MCF 10A (cell line): ENCODE results near the gene ARHGAP19. TPM values are rescaled to one million over a fixed set of nuclear protein-coding genes. Genes with fewer than 3 reads are reported as not detected.
A peak's percentile ranks its signal among the peaks of the same experiment; 100 is the strongest.
"Not testable (repeated sequence)": the region's sequence is repeated elsewhere in the genome, so short reads cannot be mapped to it uniquely, and the experiment has no call there.

Source experiments
- BruUV-seq: library from RNA; stranded (reverse); fragments of 400-500 nt; replicated peaks from 2 replicates; lab custom pipeline; 2021; lab: Mats Ljungman, UMichigan
- CTCF ChIA-PET: fragments of 300-600 bp; sonication (Branson Sonifier 250); formaldehyde crosslinking; extraction: SDS; loops from one replicate; lab custom pipeline; 2021; ENCODE audit warnings: antibody characterized with exemption, inconsistent platforms; lab: Yijun Ruan, JAX
- POLR2A ChIA-PET: fragments of 300-600, 350-650 bp; sonication (Branson Sonifier 250); formaldehyde crosslinking; extraction: SDS; loops from one replicate; lab custom pipeline; 2020; ENCODE audit warnings: antibody characterized with exemption, inconsistent platforms; lab: Yijun Ruan, JAX
- DNase-seq: peaks from one replicate; pipeline ENCODE4 v3.0.0-alpha.2; 2018; ENCODE audit not compliant: unreplicated experiment
- H3K27ac Mint-ChIP-seq: one replicate; pipeline ENCODE4 v1.8.0; 2022; ENCODE audit warnings: mild to moderate bottlenecking, low read depth, mixed read lengths; ENCODE audit not compliant: unreplicated experiment
- H3K27me3 Mint-ChIP-seq: one replicate; pipeline ENCODE4 v1.8.0; 2022; ENCODE audit warnings: mixed read lengths; ENCODE audit not compliant: insufficient read depth, unreplicated experiment
- H3K36me3 Mint-ChIP-seq: one replicate; pipeline ENCODE4 v1.8.0; 2022; ENCODE audit warnings: mild to moderate bottlenecking, moderate library complexity, mixed read lengths; ENCODE audit not compliant: insufficient read depth, unreplicated experiment
- H3K4me1 Mint-ChIP-seq: one replicate; pipeline ENCODE4 v1.8.0; 2022; ENCODE audit warnings: mixed read lengths; ENCODE audit not compliant: insufficient read depth, unreplicated experiment
- H3K4me3 Mint-ChIP-seq: one replicate; pipeline ENCODE4 v1.8.0; 2022; ENCODE audit warnings: mild to moderate bottlenecking, moderate library complexity, mixed read lengths; ENCODE audit not compliant: unreplicated experiment
- H3K9me3 Mint-ChIP-seq: one replicate; pipeline ENCODE4 v1.8.0; 2022; ENCODE audit warnings: mixed read lengths; ENCODE audit not compliant: unreplicated experiment
- intact Hi-C: fragments of 100-400 bp; cut with micrococcal nuclease; formaldehyde crosslinking; loops from 2 replicates; pipeline ENCODE4 v1.14.1; 2022
- total RNA-seq: library from RNA; stranded (reverse); gene quantifications from 2 replicates; pipeline ENCODE4 v1.2.3, GENCODE V29; 2022
- TF ChIP-seq, protein P1 (sequence below): fragments of 200-600 bp; IDR thresholded peaks from one replicate; pipeline ENCODE4 v1.8.0; 2022; ENCODE audit warnings: antibody characterized with exemption, mild to moderate bottlenecking; ENCODE audit not compliant: unreplicated experiment

The ARHGAP19 gene
- total RNA-seq, 1 experiment from 2014 or later: 11.7 TPM

DNA sequence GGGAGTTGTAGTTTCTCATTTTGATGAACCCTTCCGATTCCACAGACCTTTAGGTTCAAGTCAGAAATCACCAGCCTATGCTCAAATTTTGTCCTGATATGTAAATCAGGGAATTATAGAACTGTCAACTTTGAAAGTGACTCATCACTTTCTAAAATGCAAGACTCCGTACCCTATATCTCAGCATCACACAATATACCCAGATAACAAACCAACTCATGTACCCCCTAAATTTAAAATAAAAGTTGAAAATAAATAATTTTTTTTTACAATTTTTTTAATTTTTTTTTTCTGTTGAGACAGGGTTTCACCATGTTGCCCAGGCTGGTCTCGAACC is 393 bp upstream of the ARHGAP19 start:
- no peaks in the 10 kb centered on the region for H3K36me3 Mint-ChIP-seq
- peak overlapping the region; percentile 87 for H3K4me3 Mint-ChIP-seq
- POLR2A ChIA-PET: interaction anchor here (0.6 to 4.9 kb wide), 11 partner anchors 10 to 843 kb away, joined by 3 to 44 read pairs (median 6); partner anchors contain the start of genes FRAT1, FRAT2 and RRP12
- DNase-seq: no peak
- H3K27ac Mint-ChIP-seq: peak overlapping the region; percentile 88
- H3K9me3 Mint-ChIP-seq: no peaks in the 10 kb centered on the region
- peaks cover 4% of the 10 kb centered on the region for H3K4me1 Mint-ChIP-seq
- intact Hi-C loops: loop anchor here (1.0 kb wide), 2 partner anchors 26 to 40 kb away; partner anchors contain the start of gene FRAT1
- TF ChIP-seq, protein P1, sequence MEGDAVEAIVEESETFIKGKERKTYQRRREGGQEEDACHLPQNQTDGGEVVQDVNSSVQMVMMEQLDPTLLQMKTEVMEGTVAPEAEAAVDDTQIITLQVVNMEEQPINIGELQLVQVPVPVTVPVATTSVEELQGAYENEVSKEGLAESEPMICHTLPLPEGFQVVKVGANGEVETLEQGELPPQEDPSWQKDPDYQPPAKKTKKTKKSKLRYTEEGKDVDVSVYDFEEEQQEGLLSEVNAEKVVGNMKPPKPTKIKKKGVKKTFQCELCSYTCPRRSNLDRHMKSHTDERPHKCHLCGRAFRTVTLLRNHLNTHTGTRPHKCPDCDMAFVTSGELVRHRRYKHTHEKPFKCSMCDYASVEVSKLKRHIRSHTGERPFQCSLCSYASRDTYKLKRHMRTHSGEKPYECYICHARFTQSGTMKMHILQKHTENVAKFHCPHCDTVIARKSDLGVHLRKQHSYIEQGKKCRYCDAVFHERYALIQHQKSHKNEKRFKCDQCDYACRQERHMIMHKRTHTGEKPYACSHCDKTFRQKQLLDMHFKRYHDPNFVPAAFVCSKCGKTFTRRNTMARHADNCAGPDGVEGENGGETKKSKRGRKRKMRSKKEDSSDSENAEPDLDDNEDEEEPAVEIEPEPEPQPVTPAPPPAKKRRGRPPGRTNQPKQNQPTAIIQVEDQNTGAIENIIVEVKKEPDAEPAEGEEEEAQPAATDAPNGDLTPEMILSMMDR: no peak
- CTCF ChIA-PET: interaction anchor here (0.6 to 2.5 kb wide), 4 partner anchors 15 to 261 kb away, joined by 3 to 22 read pairs (median 4); no protein-coding TSS in a partner anchor
- no peaks in the 10 kb centered on the region for H3K27me3 Mint-ChIP-seq
- no TSS peak for BruUV-seq

DNA sequence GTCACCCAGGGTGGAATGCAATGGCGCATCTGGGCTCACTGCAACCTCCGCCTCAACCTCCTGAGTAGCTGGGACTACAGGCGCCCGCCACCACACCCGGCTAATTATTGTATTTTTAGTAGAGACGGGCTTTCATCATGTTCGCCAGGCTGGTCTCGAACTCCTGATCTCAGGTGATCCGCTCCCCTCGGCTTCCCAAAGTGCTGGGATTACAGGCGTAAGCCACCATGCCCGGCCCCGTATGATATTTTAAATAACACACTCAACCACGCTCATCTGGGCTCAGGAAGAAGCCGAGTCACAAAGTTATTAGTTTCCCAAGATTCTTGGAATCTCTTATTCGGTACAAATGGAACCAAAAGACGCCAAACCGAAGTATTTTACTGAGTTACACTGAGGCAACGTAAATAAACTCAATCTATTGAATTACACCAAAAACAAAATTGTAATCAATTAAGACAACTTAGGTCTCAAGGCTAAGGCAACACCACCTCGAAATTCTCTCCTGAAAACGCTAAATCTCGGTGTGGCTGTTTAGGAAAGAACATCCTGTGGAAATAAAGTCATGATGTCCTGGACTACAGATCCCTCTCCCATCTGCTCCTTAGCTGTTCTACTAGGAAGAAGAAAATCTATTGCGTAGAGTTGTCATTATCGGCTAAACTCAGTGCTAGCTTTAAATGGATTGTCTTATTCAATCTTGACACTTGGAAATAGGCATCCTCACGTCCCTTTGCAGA is 910 bp downstream of the ARHGAP19 start:
- Mint-ChIP-seq H3K9me3 (no peaks in the 10 kb centered on the region), H3K36me3 (no peaks in the 10 kb centered on the region), H3K27ac (peak overlapping the region; percentile 88), H3K4me3 (peak overlapping the region; percentile 87), H3K4me1 (peaks cover 4% of the 10 kb centered on the region), H3K27me3 (no peaks in the 10 kb centered on the region)
- DNase-seq: no peak
- ChIA-PET POLR2A (interaction anchor here (0.6 to 4.9 kb wide), 15 partner anchors 9 to 423 kb away, joined by 3 to 44 read pairs (median 4); partner anchors contain the start of genes FRAT1, FRAT2, PI4K2A and RRP12), CTCF (interaction anchor here (0.6 to 2.5 kb wide), 8 partner anchors 10 to 175 kb away, joined by 3 to 22 read pairs (median 4); partner anchors contain the start of gene FRAT2)
- no TSS peak for BruUV-seq
- intact Hi-C loops: loop anchor here (1.0 kb wide), 2 partner anchors 28 to 42 kb away; partner anchors contain the start of gene FRAT1
- TF ChIP-seq, protein P1: no peak

DNA sequence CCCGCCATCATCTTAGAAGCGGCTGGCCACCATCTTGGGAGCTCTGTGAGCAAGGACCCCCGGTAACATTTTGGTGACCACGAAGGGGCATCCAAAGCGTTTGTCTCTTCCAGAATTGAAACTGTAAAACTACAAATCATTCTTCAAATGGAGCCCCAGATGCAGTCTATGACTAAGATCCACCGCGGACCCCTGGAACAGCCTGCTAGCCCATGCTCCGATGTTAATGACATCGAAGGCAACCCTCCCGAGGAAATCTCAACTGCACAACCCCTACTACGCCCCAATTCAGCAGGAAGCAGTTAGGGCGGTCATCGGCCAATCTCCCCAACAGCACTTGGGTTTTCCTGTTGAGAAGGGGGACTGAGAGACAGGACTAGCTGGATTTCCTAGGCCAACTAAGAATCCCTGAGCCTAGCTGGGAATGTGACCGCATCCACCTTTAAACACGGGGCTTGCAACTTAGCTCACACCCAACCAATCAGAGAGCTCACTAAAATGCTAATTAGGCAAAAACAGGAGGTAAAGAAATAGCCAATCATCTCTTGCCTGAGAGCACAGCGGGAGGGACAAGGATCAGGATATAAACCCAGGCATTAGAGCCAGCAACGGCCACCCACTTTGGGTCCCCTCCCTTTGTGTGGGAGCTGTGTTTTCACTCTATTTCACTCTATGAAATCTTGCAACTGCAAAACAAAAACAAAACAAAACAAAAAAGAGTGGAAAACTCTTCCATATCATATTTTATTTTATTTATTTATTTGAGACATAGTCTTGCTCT is 1.7 kb downstream of the ARHGAP19 start:
- DNase-seq, intact Hi-C loops, H3K9me3 Mint-ChIP-seq, H3K27me3 Mint-ChIP-seq, H3K36me3 Mint-ChIP-seq, BruUV-seq, H3K4me1 Mint-ChIP-seq, H3K4me3 Mint-ChIP-seq: not testable (repeated sequence)
- CTCF ChIA-PET: interaction anchor here (0.6 to 2.5 kb wide), 7 partner anchors 9 to 174 kb away, joined by 3 to 22 read pairs (median 5); partner anchors contain the start of gene FRAT2
- peak overlapping the region; percentile 88 for H3K27ac Mint-ChIP-seq
- POLR2A ChIA-PET: interaction anchor here (0.7 to 4.9 kb wide), 5 partner anchors 12 to 424 kb away, joined by 3 to 44 read pairs (median 4); partner anchors contain the start of gene PI4K2A

DNA sequence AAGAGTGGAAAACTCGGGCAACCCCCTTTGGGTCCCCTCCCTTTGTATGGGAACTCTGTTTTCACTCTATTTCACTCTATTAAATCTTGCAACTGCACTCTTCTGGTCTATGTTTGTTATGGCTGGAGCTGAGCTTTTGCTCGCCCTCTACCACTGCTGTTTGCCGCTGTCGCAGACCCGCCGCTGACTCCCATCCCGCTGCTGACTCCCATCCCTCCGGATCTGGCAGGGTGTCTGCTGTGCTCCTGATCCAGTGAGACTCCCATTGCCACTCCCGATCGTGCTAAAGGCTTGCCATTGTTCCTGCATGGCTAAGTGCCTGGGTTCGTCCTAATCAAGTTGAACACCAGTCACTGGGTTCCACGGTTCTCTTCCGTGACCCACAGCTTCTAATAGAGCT is 2.4 kb downstream of the ARHGAP19 start:
- H3K4me1 Mint-ChIP-seq, H3K4me3 Mint-ChIP-seq, DNase-seq, H3K9me3 Mint-ChIP-seq, intact Hi-C loops, H3K27me3 Mint-ChIP-seq, BruUV-seq: not testable (repeated sequence)
- H3K27ac Mint-ChIP-seq: peak overlapping the region; percentile 46
- peaks cover 12% of the 10 kb centered on the region for H3K36me3 Mint-ChIP-seq
- CTCF ChIA-PET: interaction anchor here (0.7 to 2.2 kb wide), 5 partner anchors 9 to 58 kb away, joined by 3 to 7 read pairs (median 3); no protein-coding TSS in a partner anchor
- POLR2A ChIA-PET: interaction anchor here (3.7 to 4.9 kb wide), 2 partner anchors 11 to 43 kb away, joined by 26 to 44 read pairs; no protein-coding TSS in a partner anchor
